ENCODE results near the gene OR2A5.

DNA sequence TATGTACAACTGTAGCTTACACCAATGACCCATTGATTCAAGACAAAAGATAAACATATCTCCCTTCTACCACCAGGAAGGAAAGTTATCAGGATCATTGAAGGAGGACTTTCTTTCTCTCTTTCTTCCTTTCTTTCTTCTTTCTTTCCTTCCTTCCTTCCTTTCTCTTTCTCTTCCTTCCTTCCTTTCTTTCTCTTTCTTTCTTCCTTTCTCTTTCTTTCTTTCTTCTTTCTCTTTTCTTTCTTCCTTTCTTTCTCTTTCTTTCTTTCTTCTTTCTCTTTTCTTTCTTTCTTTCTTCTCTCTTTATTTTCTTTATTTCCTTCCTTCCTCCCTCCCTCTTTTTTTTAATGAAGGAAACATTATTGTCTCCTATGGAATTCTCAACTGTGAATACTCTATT is 50.0 kb downstream of the OR2A5 start:
- TF ChIP-seq ZFX (IDR thresholded peaks at IDR 0.05): no peak
- TF ChIP-seq, protein P1, sequence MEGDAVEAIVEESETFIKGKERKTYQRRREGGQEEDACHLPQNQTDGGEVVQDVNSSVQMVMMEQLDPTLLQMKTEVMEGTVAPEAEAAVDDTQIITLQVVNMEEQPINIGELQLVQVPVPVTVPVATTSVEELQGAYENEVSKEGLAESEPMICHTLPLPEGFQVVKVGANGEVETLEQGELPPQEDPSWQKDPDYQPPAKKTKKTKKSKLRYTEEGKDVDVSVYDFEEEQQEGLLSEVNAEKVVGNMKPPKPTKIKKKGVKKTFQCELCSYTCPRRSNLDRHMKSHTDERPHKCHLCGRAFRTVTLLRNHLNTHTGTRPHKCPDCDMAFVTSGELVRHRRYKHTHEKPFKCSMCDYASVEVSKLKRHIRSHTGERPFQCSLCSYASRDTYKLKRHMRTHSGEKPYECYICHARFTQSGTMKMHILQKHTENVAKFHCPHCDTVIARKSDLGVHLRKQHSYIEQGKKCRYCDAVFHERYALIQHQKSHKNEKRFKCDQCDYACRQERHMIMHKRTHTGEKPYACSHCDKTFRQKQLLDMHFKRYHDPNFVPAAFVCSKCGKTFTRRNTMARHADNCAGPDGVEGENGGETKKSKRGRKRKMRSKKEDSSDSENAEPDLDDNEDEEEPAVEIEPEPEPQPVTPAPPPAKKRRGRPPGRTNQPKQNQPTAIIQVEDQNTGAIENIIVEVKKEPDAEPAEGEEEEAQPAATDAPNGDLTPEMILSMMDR (conservative IDR thresholded peaks at IDR 0.05): no peak

Measured in C4-2B (cell line).